Calu3 (cell line): ENCODE results near the gene C1orf167. TPM values are rescaled to one million over a fixed set of nuclear protein-coding genes. Genes with fewer than 3 reads are reported as not detected.

ENCODE experiments used
- BruUV-seq: library from RNA; stranded (reverse); fragments of 400-500 nt; replicated peaks from 2 replicates; lab custom pipeline; 2021; lab: Mats Ljungman, UMichigan
- CTCF ChIA-PET: fragments of 300-600 bp; sonication (Branson Sonifier 250); formaldehyde crosslinking; loops from one replicate; lab custom pipeline; 2022; ENCODE audit warnings: antibody characterized with exemption; lab: Charles Lee
- DNase-seq: peaks from one replicate; pipeline ENCODE4 v3.0.0; 2022
- H3K27ac Mint-ChIP-seq: one replicate; pipeline ENCODE4 v1.8.0; 2022; ENCODE audit warnings: mixed read lengths; ENCODE audit not compliant: unreplicated experiment
- H3K27me3 Mint-ChIP-seq: one replicate; pipeline ENCODE4 v1.8.0; 2022; ENCODE audit warnings: mixed read lengths; ENCODE audit not compliant: unreplicated experiment
- H3K36me3 Mint-ChIP-seq: one replicate; pipeline ENCODE4 v1.8.0; 2022; ENCODE audit warnings: mild to moderate bottlenecking, moderate library complexity, mixed read lengths; ENCODE audit not compliant: insufficient read depth, unreplicated experiment
- H3K4me1 Mint-ChIP-seq: one replicate; pipeline ENCODE4 v1.8.0; 2022; ENCODE audit warnings: mild to moderate bottlenecking, low read depth, mixed read lengths; ENCODE audit not compliant: unreplicated experiment
- H3K4me3 Mint-ChIP-seq: one replicate; pipeline ENCODE4 v1.8.0; 2022; ENCODE audit warnings: mild to moderate bottlenecking, low read depth, moderate library complexity, mixed read lengths; ENCODE audit not compliant: unreplicated experiment
- H3K9me3 Mint-ChIP-seq: one replicate; pipeline ENCODE4 v1.8.0; 2022; ENCODE audit warnings: low read depth, mixed read lengths; ENCODE audit not compliant: unreplicated experiment
- CTCF ChIP-seq: fragments of 200-600 bp; IDR thresholded peaks from one replicate; pipeline ENCODE4 v1.8.0; 2022; ENCODE audit warnings: antibody characterized with exemption; ENCODE audit not compliant: unreplicated experiment
- intact Hi-C: fragments of 100-400 bp; cut with micrococcal nuclease; formaldehyde crosslinking; loops from one replicate; pipeline ENCODE4 v1.10.0; 2022; ENCODE audit not compliant: unreplicated experiment
- total RNA-seq: library from RNA; stranded (reverse); gene quantifications from 2 replicates; pipeline ENCODE4 v1.2.3, GENCODE V29; 2022

Gene C1orf167
- total RNA-seq, 1 experiment from 2014 or later: not detected

GRCh38 chr1:11833497-11833896, 71.5 kb downstream of the C1orf167 start:
- no peak overlapping the region for H3K27ac Mint-ChIP-seq
- H3K4me1 Mint-ChIP-seq: no peaks in the 10 kb centered on the region
- no TSS peak for BruUV-seq
- TF ChIP-seq CTCF: no peak
- H3K27me3 Mint-ChIP-seq: no peaks in the 10 kb centered on the region
- peaks cover 19% of the 10 kb centered on the region for H3K36me3 Mint-ChIP-seq
- intact Hi-C loops: no loop called here
- DNase-seq: no peak
- H3K9me3 Mint-ChIP-seq: no peaks in the 10 kb centered on the region
- H3K4me3 Mint-ChIP-seq: no peak overlapping the region
- CTCF ChIA-PET: interaction anchor here (0.5 kb wide), 1 partner anchor 30 kb away, joined by 3 read pairs; no protein-coding TSS in a partner anchor

- H3K4me3 Mint-ChIP-seq: no peak overlapping the region
- no TSS peak for BruUV-seq
- H3K36me3 Mint-ChIP-seq: peaks cover 22% of the 10 kb centered on the region
- no peak for TF ChIP-seq CTCF
- intact Hi-C loops: no loop called here
- H3K9me3 Mint-ChIP-seq: no peaks in the 10 kb centered on the region
- H3K27ac Mint-ChIP-seq: no peak overlapping the region
- no peaks in the 10 kb centered on the region for H3K27me3 Mint-ChIP-seq
- CTCF ChIA-PET: no interaction called here
- DNase-seq: no peak
- H3K4me1 Mint-ChIP-seq: no peaks in the 10 kb centered on the region
Observed at GRCh38 chr1:11833900-11834299, 71.9 kb downstream of the C1orf167 start.

GRCh38 chr1:11835441-11836225, 73.6 kb downstream of the C1orf167 start:
- Mint-ChIP-seq H3K27me3 (no peaks in the 10 kb centered on the region), H3K9me3 (no peaks in the 10 kb centered on the region), H3K27ac (no peak overlapping the region), H3K36me3 (peaks cover 26% of the 10 kb centered on the region), H3K4me3 (no peak overlapping the region), H3K4me1 (no peaks in the 10 kb centered on the region)
- no TSS peak for BruUV-seq
- intact Hi-C loops: no loop called here
- CTCF ChIA-PET: no interaction called here
- TF ChIP-seq CTCF: no peak
- no peak for DNase-seq

DNA sequence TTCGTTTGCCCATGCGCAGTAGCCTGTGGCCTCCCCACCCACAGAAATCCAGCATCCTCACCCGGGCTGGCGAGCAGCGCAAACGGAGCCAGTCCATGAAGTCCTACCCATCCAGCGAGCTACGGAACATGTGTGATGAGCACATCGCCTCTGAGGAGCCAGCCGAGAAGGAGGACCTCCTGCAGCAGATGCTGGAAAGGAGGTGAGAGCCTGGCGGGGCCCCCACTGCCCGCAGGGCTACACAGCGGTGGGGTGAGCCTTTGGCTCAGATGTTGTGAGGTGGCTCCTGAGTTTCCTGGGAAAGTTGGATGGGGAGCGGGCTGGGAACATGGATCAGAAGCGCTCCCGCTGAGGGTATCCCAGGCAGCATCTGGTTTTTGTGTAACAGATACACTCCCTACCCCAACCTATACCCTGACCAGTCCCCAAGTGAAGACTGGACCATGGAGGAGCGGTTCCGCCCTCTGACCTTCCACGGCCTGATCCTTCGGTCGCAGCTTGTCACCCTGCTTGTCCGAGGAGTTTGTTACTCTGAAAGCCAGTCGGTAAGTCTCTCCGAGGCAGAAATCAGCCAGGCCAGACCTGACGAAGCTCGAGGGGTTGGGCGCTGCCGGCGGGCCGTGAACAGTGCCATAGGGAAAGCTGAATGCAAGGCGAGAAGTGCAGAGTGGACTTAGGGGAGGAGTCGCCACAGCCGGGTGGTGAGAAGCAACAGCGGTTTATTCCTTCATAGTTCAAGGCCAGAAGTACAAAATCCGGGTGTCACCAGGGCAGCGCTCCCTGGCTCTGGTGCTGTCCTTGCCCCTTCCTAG, 75.2 kb downstream of the C1orf167 start:
- CTCF ChIA-PET: no interaction called here
- BruUV-seq: no TSS peak

More for the DNA sequence above, 75.2 kb downstream of the C1orf167 start:
- Mint-ChIP-seq H3K36me3 (peaks cover 38% of the 10 kb centered on the region), H3K9me3 (no peaks in the 10 kb centered on the region), H3K27ac (no peak overlapping the region), H3K4me1 (no peaks in the 10 kb centered on the region), H3K4me3 (no peak overlapping the region), H3K27me3 (no peaks in the 10 kb centered on the region)
- no peak for DNase-seq
- no peak for TF ChIP-seq CTCF
- intact Hi-C loops: no loop called here
